ENCODE results near the gene DUS2. TPM values are rescaled to one million over a fixed set of nuclear protein-coding genes. Genes with fewer than 3 reads are reported as not detected.
"Not testable (repeated sequence)": the region's sequence is repeated elsewhere in the genome, so short reads cannot be mapped to it uniquely, and the experiment has no call there.

Gene DUS2
- polyA plus RNA-seq, 3 donors from 2014 or later: 9.3 to 23.7 (median 16.8) TPM

GRCh38 chr16:68086336-68086841 lies 63.3 kb downstream of the DUS2 start:
- DNase-seq: no peak
- Mint-ChIP-seq H3K4me1 (peaks cover 73 to 85% of the 10 kb centered on the region in 2 donors), H3K27ac (peak overlapping the region; percentile 69 to 93 (median 90)), H3K27me3 (ENCODE audit: low read depth in 3 of 3) (peaks cover 0 to 16% (median 3%) of the 10 kb centered on the region in 3 donors), H3K9me3 (peaks cover 0 to 2% (median 0%) of the 10 kb centered on the region in 6 donors), H3K4me3 (peak overlapping the region; percentile 90 to 100 (median 93)), H3K36me3 (no peaks in the 10 kb centered on the region)

- Mint-ChIP-seq H3K9me3 (peaks cover 0 to 2% (median 0%) of the 10 kb centered on the region in 6 donors), H3K4me1 (peaks cover 73 to 85% of the 10 kb centered on the region in 2 donors), H3K27ac (peak overlapping the region; percentile 69 to 93 (median 90)), H3K4me3 (peak overlapping the region; percentile 90 to 100 (median 93)), H3K27me3 (ENCODE audit: low read depth in 3 of 3) (peaks cover 0 to 16% (median 3%) of the 10 kb centered on the region in 3 donors), H3K36me3 (no peaks in the 10 kb centered on the region)
- no peak for DNase-seq
These were observed 63.8 kb downstream of the DUS2 start for GRCh38 chr16:68086860-68087268.

- Mint-ChIP-seq H3K4me3 (peak overlapping the region; percentile 90 to 100 (median 93)), H3K27ac (peak overlapping the region; percentile 69 to 88 (median 80)), H3K27me3 (ENCODE audit: low read depth in 3 of 3) (peaks cover 0 to 16% (median 3%) of the 10 kb centered on the region in 3 donors), H3K4me1 (peaks cover 70 to 82% of the 10 kb centered on the region in 2 donors), H3K9me3 (peaks cover 0 to 2% (median 0%) of the 10 kb centered on the region in 6 donors), H3K36me3 (no peaks in the 10 kb centered on the region)
- DNase-seq: no peak
These were observed 64.6 kb downstream of the DUS2 start for GRCh38 chr16:68087688-68088087.

- H3K36me3 Mint-ChIP-seq: no peaks in the 10 kb centered on the region
- peak overlapping the region; percentile 69 to 92 (median 90) for H3K27ac Mint-ChIP-seq
- H3K4me3 Mint-ChIP-seq: peak overlapping the region; percentile 90 to 100 (median 93)
- DNase-seq: no peak
- H3K9me3 Mint-ChIP-seq: peaks cover 0 to 2% (median 0%) of the 10 kb centered on the region in 6 donors
- peaks cover 70 to 82% of the 10 kb centered on the region in 2 donors for H3K4me1 Mint-ChIP-seq
- H3K27me3 Mint-ChIP-seq (ENCODE audit: low read depth in 3 of 3): peaks cover 0 to 16% (median 3%) of the 10 kb centered on the region in 3 donors
These were observed 65.3 kb downstream of the DUS2 start for GRCh38 chr16:68088130-68088972.

GRCh38 chr16:68089067-68089466 lies 66.0 kb downstream of the DUS2 start:
- H3K27me3 Mint-ChIP-seq (ENCODE audit: low read depth in 3 of 3): peaks cover 0 to 16% (median 3%) of the 10 kb centered on the region in 3 donors
- no peaks in the 10 kb centered on the region for H3K9me3 Mint-ChIP-seq
- peak overlapping the region; percentile 58 to 92 (median 90) for H3K27ac Mint-ChIP-seq
- H3K36me3 Mint-ChIP-seq: no peaks in the 10 kb centered on the region
- peak overlapping the region; percentile 69 to 92 (median 71) for H3K4me3 Mint-ChIP-seq
- H3K4me1 Mint-ChIP-seq: peaks cover 70 to 82% of the 10 kb centered on the region in 2 donors
- no peak for DNase-seq

GRCh38 chr16:68090130-68090529 lies 67.0 kb downstream of the DUS2 start:
- Mint-ChIP-seq H3K27ac (peak overlapping the region; percentile 58 to 92 (median 87)), H3K27me3 (ENCODE audit: low read depth in 3 of 3) (peaks cover 0 to 12% (median 3%) of the 10 kb centered on the region in 3 donors), H3K36me3 (no peaks in the 10 kb centered on the region), H3K4me3 (peak overlapping the region; percentile 34 to 92 (median 71)), H3K4me1 (peaks cover 75 to 88% of the 10 kb centered on the region in 2 donors), H3K9me3 (no peaks in the 10 kb centered on the region)
- DNase-seq: no peak

GRCh38 chr16:68090533-68090932 lies 67.4 kb downstream of the DUS2 start:
- Mint-ChIP-seq H3K9me3 (no peaks in the 10 kb centered on the region), H3K4me1 (peaks cover 78 to 92% of the 10 kb centered on the region in 2 donors), H3K36me3 (no peaks in the 10 kb centered on the region), H3K27me3 (ENCODE audit: low read depth in 3 of 3) (peaks cover 0 to 8% (median 3%) of the 10 kb centered on the region in 3 donors), H3K4me3 (peak overlapping the region; percentile 63 to 92 (median 71)), H3K27ac (peak overlapping the region; percentile 58 to 92 (median 87))
- DNase-seq: no peak

- no peak for DNase-seq
- H3K4me1 Mint-ChIP-seq: peaks cover 86 to 96% of the 10 kb centered on the region in 2 donors
- H3K27me3 Mint-ChIP-seq (ENCODE audit: low read depth in 3 of 3): no peaks in the 10 kb centered on the region
- H3K4me3 Mint-ChIP-seq: peak overlapping the region; percentile 15 to 66 (median 41)
- peak overlapping the region; percentile 36 to 90 (median 80) for H3K27ac Mint-ChIP-seq
- H3K36me3 Mint-ChIP-seq: no peaks in the 10 kb centered on the region
- no peaks in the 10 kb centered on the region for H3K9me3 Mint-ChIP-seq
These were observed 68.5 kb downstream of the DUS2 start for GRCh38 chr16:68091380-68092261.

- H3K27me3 Mint-ChIP-seq (ENCODE audit: low read depth in 3 of 3); DNase-seq; H3K9me3 Mint-ChIP-seq; H3K36me3 Mint-ChIP-seq: not testable (repeated sequence)
- H3K4me1 Mint-ChIP-seq: peaks cover 89 to 96% of the 10 kb centered on the region in 2 donors
- peak overlapping the region in 4 of 5 donors; percentile 15 to 66 (median 32) for H3K4me3 Mint-ChIP-seq
- H3K27ac Mint-ChIP-seq: peak overlapping the region in 5 of 6 donors; percentile 63 to 90 (median 83)
These were observed 69.2 kb downstream of the DUS2 start for GRCh38 chr16:68092275-68092674.

GRCh38 chr16:68093816-68094613 lies 70.9 kb downstream of the DUS2 start:
- no peaks in the 10 kb centered on the region for H3K9me3 Mint-ChIP-seq
- no peaks in the 10 kb centered on the region for H3K36me3 Mint-ChIP-seq
- H3K27me3 Mint-ChIP-seq (ENCODE audit: low read depth in 3 of 3): no peaks in the 10 kb centered on the region
- peaks cover 91 to 96% of the 10 kb centered on the region in 2 donors for H3K4me1 Mint-ChIP-seq
- H3K4me3 Mint-ChIP-seq: peak overlapping the region; percentile 8 to 68 (median 56)
- H3K27ac Mint-ChIP-seq: peak overlapping the region; percentile 70 to 92 (median 86)
- DNase-seq: peak in 1 of 3 donors; percentile 44

GRCh38 chr16:68094614-68094934 lies 71.5 kb downstream of the DUS2 start:
- Mint-ChIP-seq H3K27ac (peak overlapping the region; percentile 73 to 92 (median 86)), H3K4me3 (peak overlapping the region in 4 of 5 donors; percentile 9 to 68 (median 60)), H3K4me1 (peaks cover 88 to 94% of the 10 kb centered on the region in 2 donors), H3K36me3 (no peaks in the 10 kb centered on the region), H3K27me3 (ENCODE audit: low read depth in 3 of 3) (no peaks in the 10 kb centered on the region), H3K9me3 (no peaks in the 10 kb centered on the region)
- no peak for DNase-seq

- peaks cover 0 to 1% (median 0%) of the 10 kb centered on the region in 3 donors for H3K27me3 Mint-ChIP-seq (ENCODE audit: low read depth in 3 of 3)
- peak overlapping the region in 3 of 5 donors; percentile 8 to 20 (median 16) for H3K4me3 Mint-ChIP-seq
- peak overlapping the region; percentile 34 to 69 (median 60) for H3K27ac Mint-ChIP-seq
- H3K4me1 Mint-ChIP-seq: peaks cover 86 to 94% of the 10 kb centered on the region in 2 donors
- no peaks in the 10 kb centered on the region for H3K9me3 Mint-ChIP-seq
- DNase-seq: no peak
- H3K36me3 Mint-ChIP-seq: no peaks in the 10 kb centered on the region
These were observed 73.4 kb downstream of the DUS2 start for GRCh38 chr16:68096491-68096890.
